ENCODE measurements around the gene TMSB10. TPM values are rescaled to one million over a fixed set of nuclear protein-coding genes. Genes with fewer than 3 reads are reported as not detected.

Gene TMSB10
- total RNA-seq, 1 experiment from 2014 or later = 869 TPM

DNA sequence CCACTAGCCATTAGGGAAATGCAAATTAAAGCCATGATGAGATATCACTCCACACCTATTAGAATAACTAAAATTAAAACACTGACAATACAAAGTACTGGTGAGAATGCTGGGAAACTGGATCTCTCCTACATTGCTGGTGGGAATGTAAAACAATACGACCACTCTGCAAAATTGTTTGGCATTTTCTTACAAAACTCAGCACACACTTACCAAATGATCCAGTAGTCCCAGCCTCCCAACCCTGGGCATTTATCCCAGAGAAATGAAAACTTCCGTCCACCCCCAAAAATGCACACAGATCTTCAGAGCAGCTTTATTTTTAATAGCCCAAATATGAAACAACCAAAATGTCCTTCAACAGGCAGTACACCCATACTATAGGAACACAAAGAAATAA, 8.9 kb upstream of the TMSB10 start (continued):
- TF ChIP-seq, protein P1, sequence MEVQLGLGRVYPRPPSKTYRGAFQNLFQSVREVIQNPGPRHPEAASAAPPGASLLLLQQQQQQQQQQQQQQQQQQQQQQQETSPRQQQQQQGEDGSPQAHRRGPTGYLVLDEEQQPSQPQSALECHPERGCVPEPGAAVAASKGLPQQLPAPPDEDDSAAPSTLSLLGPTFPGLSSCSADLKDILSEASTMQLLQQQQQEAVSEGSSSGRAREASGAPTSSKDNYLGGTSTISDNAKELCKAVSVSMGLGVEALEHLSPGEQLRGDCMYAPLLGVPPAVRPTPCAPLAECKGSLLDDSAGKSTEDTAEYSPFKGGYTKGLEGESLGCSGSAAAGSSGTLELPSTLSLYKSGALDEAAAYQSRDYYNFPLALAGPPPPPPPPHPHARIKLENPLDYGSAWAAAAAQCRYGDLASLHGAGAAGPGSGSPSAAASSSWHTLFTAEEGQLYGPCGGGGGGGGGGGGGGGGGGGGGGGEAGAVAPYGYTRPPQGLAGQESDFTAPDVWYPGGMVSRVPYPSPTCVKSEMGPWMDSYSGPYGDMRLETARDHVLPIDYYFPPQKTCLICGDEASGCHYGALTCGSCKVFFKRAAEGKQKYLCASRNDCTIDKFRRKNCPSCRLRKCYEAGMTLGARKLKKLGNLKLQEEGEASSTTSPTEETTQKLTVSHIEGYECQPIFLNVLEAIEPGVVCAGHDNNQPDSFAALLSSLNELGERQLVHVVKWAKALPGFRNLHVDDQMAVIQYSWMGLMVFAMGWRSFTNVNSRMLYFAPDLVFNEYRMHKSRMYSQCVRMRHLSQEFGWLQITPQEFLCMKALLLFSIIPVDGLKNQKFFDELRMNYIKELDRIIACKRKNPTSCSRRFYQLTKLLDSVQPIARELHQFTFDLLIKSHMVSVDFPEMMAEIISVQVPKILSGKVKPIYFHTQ (CRISPR knock-in tag; IDR thresholded peaks at IDR 0.05) = no peak
- no peak for TF ChIP-seq EMX1 (CRISPR knock-in tag; IDR thresholded peaks at IDR 0.05)
- TF ChIP-seq NFE2L1 (CRISPR knock-in tag; IDR thresholded peaks at IDR 0.05) = no peak

DNA sequence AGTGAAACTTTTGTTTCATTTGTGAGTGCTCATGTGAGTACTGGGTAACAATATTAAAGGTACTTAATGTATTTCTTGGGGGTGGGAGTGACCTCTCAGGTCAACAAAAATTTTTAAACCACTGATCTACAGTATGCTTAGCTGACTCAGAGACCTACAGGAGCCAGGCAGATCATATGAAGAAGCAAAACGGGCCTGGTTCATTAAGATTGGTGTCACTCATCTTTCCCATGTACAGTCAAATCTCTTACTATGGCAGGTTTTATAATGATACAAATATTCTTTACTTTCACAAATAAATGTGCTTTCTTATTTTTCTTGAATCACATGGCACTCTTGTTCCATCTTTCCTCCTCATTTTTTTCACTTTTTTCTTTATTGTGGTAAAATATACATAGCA, 7.7 kb upstream of the TMSB10 start:
- TF ChIP-seq, protein P2, sequence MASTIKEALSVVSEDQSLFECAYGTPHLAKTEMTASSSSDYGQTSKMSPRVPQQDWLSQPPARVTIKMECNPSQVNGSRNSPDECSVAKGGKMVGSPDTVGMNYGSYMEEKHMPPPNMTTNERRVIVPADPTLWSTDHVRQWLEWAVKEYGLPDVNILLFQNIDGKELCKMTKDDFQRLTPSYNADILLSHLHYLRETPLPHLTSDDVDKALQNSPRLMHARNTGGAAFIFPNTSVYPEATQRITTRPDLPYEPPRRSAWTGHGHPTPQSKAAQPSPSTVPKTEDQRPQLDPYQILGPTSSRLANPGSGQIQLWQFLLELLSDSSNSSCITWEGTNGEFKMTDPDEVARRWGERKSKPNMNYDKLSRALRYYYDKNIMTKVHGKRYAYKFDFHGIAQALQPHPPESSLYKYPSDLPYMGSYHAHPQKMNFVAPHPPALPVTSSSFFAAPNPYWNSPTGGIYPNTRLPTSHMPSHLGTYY (CRISPR knock-in tag; IDR thresholded peaks at IDR 0.05) = no peak
- TF ChIP-seq TCF7 (CRISPR knock-in tag; IDR thresholded peaks at IDR 0.05; ENCODE audit: low read depth) = no peak
- TF ChIP-seq, protein P3, sequence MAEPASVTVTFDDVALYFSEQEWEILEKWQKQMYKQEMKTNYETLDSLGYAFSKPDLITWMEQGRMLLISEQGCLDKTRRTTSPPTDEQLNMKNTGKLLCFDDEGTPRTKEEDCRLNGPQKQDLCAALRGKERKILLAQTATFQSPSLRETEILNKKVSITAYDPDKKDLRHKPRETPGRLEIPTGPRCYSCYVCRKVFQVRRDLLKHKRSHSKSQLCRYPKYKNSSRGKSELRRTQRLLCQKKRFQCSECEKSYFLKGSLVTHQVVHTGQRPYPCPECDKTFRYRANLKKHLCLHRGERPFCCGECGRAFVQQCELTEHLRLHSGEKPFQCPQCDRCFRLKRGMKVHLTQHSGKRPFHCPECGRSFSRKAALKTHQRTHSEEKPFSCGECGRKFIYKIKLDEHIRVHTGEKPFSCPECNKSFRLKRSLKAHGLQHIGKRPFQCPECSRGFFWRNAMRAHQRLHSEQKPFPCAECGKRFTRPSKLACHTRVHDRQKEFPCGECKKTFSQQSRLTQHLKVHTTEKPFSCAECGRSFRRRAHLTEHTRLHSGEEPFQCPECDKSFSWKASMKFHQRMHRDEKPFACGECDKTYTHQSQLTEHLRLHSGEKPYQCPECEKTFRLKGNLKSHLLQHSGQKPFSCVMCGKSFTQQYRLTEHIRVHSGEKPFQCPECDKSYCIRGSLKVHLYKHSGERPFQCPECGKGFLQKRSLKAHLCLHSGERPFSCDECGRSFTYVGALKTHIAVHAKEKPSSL (CRISPR knock-in tag; conservative IDR thresholded peaks at IDR 0.05) = no peak
- POLR2A ChIA-PET = no interaction called here
- Mint-ChIP-seq H3K4me3 (no peak overlapping the region), H3K27ac (no peak overlapping the region), H3K9me3 (no peaks in the 10 kb centered on the region), H3K4me1 (peaks cover 11% of the 10 kb centered on the region), H3K27me3 (ENCODE audit: low read depth) (peaks cover 18% of the 10 kb centered on the region), H3K36me3 (no peaks in the 10 kb centered on the region)
- DNase-seq (ENCODE audit: low spot score) (no peak), ATAC-seq (no peak)
- CTCF ChIA-PET = interaction anchor here (1.4 kb wide), 1 partner anchor 15 kb away, joined by 3 read pairs; no protein-coding TSS in a partner anchor

DNA sequence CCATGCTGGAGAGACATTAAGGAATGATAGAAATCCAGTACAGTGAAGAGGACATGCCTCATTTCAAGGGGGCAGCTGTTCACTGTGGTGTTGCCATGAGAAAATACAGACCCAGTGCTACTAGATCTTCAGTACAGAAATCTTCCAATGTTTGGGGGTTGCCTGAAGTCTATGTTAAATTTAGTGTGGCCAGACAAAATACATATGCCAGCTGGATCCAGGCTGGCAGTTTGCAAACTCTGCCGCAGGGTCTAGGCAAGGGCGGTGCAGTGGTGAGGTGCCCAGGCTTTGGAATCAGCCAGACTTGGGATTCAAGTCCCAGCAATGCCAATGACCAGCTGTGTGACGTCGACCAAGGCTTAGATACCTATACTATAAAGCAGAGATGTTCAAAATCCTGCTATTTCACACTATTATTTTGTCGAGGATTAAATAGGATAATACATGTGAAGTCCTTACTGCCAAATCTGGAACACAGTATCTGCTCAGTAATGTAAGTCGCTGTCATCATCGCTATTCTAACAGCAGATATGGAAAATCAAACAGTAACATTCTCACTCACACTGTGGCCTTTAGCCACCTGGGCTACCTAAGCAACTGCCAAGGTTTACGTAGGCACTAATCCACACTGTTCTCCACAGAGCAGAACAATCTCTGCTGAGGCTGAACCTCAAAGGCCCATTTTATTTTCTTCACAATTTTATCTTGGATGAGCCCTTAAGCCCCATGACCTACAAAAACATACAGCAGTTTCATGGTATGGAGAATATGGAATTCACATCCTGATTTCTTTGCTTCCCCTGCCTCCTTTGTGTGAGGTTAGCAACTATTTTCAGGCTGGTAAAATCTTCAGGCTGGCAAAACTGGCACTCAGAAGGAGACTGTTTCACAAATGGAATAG, 5.9 kb upstream of the TMSB10 start:
- DNase-seq (ENCODE audit: low spot score) = no peak
- CTCF ChIA-PET = interaction anchor here (1.5 kb wide), 1 partner anchor 17 kb away, joined by 5 read pairs; no protein-coding TSS in a partner anchor
- H3K4me1 Mint-ChIP-seq = peaks cover 9% of the 10 kb centered on the region
- no peak overlapping the region for H3K27ac Mint-ChIP-seq
- no peak for ATAC-seq
- no peak overlapping the region for H3K4me3 Mint-ChIP-seq
- POLR2A ChIA-PET = no interaction called here
- peaks cover 36% of the 10 kb centered on the region for H3K27me3 Mint-ChIP-seq (ENCODE audit: low read depth)
- H3K9me3 Mint-ChIP-seq = no peaks in the 10 kb centered on the region
- no peaks in the 10 kb centered on the region for H3K36me3 Mint-ChIP-seq
- TF ChIP-seq, protein P4, sequence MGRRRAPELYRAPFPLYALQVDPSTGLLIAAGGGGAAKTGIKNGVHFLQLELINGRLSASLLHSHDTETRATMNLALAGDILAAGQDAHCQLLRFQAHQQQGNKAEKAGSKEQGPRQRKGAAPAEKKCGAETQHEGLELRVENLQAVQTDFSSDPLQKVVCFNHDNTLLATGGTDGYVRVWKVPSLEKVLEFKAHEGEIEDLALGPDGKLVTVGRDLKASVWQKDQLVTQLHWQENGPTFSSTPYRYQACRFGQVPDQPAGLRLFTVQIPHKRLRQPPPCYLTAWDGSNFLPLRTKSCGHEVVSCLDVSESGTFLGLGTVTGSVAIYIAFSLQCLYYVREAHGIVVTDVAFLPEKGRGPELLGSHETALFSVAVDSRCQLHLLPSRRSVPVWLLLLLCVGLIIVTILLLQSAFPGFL (CRISPR knock-in tag; IDR thresholded peaks at IDR 0.05; ENCODE audit: borderline replicate concordance) = no peak
- TF ChIP-seq, protein P5, sequence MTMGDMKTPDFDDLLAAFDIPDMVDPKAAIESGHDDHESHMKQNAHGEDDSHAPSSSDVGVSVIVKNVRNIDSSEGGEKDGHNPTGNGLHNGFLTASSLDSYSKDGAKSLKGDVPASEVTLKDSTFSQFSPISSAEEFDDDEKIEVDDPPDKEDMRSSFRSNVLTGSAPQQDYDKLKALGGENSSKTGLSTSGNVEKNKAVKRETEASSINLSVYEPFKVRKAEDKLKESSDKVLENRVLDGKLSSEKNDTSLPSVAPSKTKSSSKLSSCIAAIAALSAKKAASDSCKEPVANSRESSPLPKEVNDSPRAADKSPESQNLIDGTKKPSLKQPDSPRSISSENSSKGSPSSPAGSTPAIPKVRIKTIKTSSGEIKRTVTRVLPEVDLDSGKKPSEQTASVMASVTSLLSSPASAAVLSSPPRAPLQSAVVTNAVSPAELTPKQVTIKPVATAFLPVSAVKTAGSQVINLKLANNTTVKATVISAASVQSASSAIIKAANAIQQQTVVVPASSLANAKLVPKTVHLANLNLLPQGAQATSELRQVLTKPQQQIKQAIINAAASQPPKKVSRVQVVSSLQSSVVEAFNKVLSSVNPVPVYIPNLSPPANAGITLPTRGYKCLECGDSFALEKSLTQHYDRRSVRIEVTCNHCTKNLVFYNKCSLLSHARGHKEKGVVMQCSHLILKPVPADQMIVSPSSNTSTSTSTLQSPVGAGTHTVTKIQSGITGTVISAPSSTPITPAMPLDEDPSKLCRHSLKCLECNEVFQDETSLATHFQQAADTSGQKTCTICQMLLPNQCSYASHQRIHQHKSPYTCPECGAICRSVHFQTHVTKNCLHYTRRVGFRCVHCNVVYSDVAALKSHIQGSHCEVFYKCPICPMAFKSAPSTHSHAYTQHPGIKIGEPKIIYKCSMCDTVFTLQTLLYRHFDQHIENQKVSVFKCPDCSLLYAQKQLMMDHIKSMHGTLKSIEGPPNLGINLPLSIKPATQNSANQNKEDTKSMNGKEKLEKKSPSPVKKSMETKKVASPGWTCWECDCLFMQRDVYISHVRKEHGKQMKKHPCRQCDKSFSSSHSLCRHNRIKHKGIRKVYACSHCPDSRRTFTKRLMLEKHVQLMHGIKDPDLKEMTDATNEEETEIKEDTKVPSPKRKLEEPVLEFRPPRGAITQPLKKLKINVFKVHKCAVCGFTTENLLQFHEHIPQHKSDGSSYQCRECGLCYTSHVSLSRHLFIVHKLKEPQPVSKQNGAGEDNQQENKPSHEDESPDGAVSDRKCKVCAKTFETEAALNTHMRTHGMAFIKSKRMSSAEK (CRISPR knock-in tag; IDR thresholded peaks at IDR 0.05; ENCODE audit: borderline replicate concordance) = no peak
- TF ChIP-seq, protein P6, sequence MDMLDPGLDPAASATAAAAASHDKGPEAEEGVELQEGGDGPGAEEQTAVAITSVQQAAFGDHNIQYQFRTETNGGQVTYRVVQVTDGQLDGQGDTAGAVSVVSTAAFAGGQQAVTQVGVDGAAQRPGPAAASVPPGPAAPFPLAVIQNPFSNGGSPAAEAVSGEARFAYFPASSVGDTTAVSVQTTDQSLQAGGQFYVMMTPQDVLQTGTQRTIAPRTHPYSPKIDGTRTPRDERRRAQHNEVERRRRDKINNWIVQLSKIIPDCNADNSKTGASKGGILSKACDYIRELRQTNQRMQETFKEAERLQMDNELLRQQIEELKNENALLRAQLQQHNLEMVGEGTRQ (CRISPR knock-in tag; IDR thresholded peaks at IDR 0.05) = no peak
- TF ChIP-seq ZNF138 (CRISPR knock-in tag; conservative IDR thresholded peaks at IDR 0.05) = no peak
- TF ChIP-seq FOXJ3 (CRISPR knock-in tag; IDR thresholded peaks at IDR 0.05; ENCODE audit: borderline replicate concordance) = no peak
- no peak for TF ChIP-seq KAT7 (CRISPR knock-in tag; IDR thresholded peaks at IDR 0.05; ENCODE audit: borderline replicate concordance)
- no peak for TF ChIP-seq SOX15 (CRISPR knock-in tag; IDR thresholded peaks at IDR 0.05)
- TF ChIP-seq, protein P7, sequence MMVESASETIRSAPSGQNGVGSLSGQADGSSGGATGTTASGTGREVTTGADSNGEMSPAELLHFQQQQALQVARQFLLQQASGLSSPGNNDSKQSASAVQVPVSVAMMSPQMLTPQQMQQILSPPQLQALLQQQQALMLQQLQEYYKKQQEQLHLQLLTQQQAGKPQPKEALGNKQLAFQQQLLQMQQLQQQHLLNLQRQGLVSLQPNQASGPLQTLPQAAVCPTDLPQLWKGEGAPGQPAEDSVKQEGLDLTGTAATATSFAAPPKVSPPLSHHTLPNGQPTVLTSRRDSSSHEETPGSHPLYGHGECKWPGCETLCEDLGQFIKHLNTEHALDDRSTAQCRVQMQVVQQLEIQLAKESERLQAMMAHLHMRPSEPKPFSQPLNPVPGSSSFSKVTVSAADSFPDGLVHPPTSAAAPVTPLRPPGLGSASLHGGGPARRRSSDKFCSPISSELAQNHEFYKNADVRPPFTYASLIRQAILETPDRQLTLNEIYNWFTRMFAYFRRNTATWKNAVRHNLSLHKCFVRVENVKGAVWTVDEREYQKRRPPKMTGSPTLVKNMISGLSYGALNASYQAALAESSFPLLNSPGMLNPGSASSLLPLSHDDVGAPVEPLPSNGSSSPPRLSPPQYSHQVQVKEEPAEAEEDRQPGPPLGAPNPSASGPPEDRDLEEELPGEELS (CRISPR knock-in tag; IDR thresholded peaks at IDR 0.05) = no peak
